Panc1 (cell line): ENCODE measurements around the gene IGF1R.

Experiments
- CTCF ChIP-seq: fragments of 450-650 bp; IDR thresholded peaks from 2 replicates; pipeline ENCODE4 v1.5.1; 2017; ENCODE audit warnings: mild to moderate bottlenecking
- TCF7L2 ChIP-seq: IDR thresholded peaks from 2 replicates; pipeline ENCODE4 v1.6.1; 2011; ENCODE audit warnings: mild to moderate bottlenecking, low read depth, low read length, inconsistent platforms

- TF ChIP-seq TCF7L2 (no peak), CTCF (no peak)
Observed at GRCh38 chr15:98888820-98889479, 240.6 kb downstream of the IGF1R start.
